ENCODE results near the gene KISS1R.

The KISS1R gene

GRCh38 chr19:938233-938923, 21.2 kb downstream of the KISS1R start:
- ATAC-seq: no peak
- no peak for DNase-seq

- no peak for ATAC-seq
Measured at GRCh38 chr19:939439-939838, 22.3 kb downstream of the KISS1R start.

GRCh38 chr19:939922-940321, 22.8 kb downstream of the KISS1R start:
- ATAC-seq: no peak
- no peak for DNase-seq

More at GRCh38 chr19:939439-939838, 22.3 kb downstream of the KISS1R start:
- no peak for DNase-seq

- ATAC-seq: peak; percentile 78
Measured at GRCh38 chr19:940591-941291, 23.6 kb downstream of the KISS1R start.

GRCh38 chr19:941292-942132, 24.4 kb downstream of the KISS1R start:
- ATAC-seq (peak; percentile 6), DNase-seq (no peak)

More at GRCh38 chr19:940591-941291, 23.6 kb downstream of the KISS1R start:
- DNase-seq: peak; percentile 70

- DNase-seq (no peak), ATAC-seq (no peak)
Measured at GRCh38 chr19:942133-942645, 25.1 kb downstream of the KISS1R start.

GRCh38 chr19:943551-944170, 26.5 kb downstream of the KISS1R start:
- no peak for ATAC-seq
- no peak for DNase-seq

- DNase-seq: no peak
- no peak for ATAC-seq
Measured at GRCh38 chr19:944171-944567, 27.0 kb downstream of the KISS1R start.

GRCh38 chr19:944663-945241, 27.6 kb downstream of the KISS1R start:
- no peak for DNase-seq
- ATAC-seq: no peak

GRCh38 chr19:945401-946252, 28.5 kb downstream of the KISS1R start:
- ATAC-seq (no peak), DNase-seq (no peak)

- DNase-seq: no peak
- ATAC-seq: no peak
Measured at GRCh38 chr19:947090-947706, 30.1 kb downstream of the KISS1R start.

- ATAC-seq (peak; percentile 30), DNase-seq (peak; percentile 32)
Measured at GRCh38 chr19:947707-948539, 30.8 kb downstream of the KISS1R start.

- ATAC-seq (no peak), DNase-seq (no peak)
Measured at GRCh38 chr19:948842-949496, 31.8 kb downstream of the KISS1R start.

GRCh38 chr19:950352-951066, 33.4 kb downstream of the KISS1R start:
- no peak for DNase-seq
- ATAC-seq: no peak

GRCh38 chr19:952049-952679, 35.0 kb downstream of the KISS1R start:
- ATAC-seq (no peak), DNase-seq (no peak)

- ATAC-seq (no peak), DNase-seq (no peak)
Measured at GRCh38 chr19:952680-953444, 35.7 kb downstream of the KISS1R start.
